HepG2 (cell line): ENCODE measurements around the gene PRKCE. TPM values are rescaled to one million over a fixed set of nuclear protein-coding genes. Genes with fewer than 3 reads are reported as not detected.

Experiments used
- CAMTA2 ChIP-seq: sonication (generic); formaldehyde crosslinking; IDR thresholded peaks from 2 replicates; pipeline ENCODE4 v1.4.0; 2020; ENCODE audit warnings: mild to moderate bottlenecking, missing genetic modification reagents, borderline replicate concordance
- CHD4 ChIP-seq: fragments of 200-600 bp; sonication (generic); IDR thresholded peaks from 2 replicates; pipeline ENCODE4 v1.7.0; 2017; ENCODE audit warnings: mild to moderate bottlenecking, low read length, borderline replicate concordance
- DNMT1 ChIP-seq: sonication (generic); formaldehyde crosslinking; IDR thresholded peaks from 2 replicates; pipeline ENCODE4 v1.5.1; 2020; ENCODE audit warnings: mild to moderate bottlenecking, missing genetic modification reagents
- HNRNPL ChIP-seq: fragments of 200-400 bp; formaldehyde crosslinking; IDR thresholded peaks from 2 replicates; pipeline ENCODE4 v1.6.1; 2017; ENCODE audit warnings: mild to moderate bottlenecking, low read depth, low read length
- KDM6A ChIP-seq: IDR thresholded peaks from 2 replicates; pipeline ENCODE4 v1.6.1; 2016; ENCODE audit warnings: low read depth
- KLF16 ChIP-seq, 2 experiments: sonication (generic) in 1 of 2; formaldehyde crosslinking in 1 of 2; IDR thresholded peaks; 2 replicates each; pipeline versions ENCODE4 v1.6.1 to v1.8.0; 2016 to 2023; ENCODE audit warnings: missing genetic modification reagents in 2 of 2, missing compliant biosample characterization in 1 of 2
- NONO ChIP-seq, 2 experiments: fragments of 450-650 bp in 1 of 2; sonication (generic) in 1 of 2; formaldehyde crosslinking in 1 of 2; IDR thresholded peaks in 1 of 2; conservative IDR thresholded peaks in 1 of 2; 2 replicates each; pipeline versions ENCODE4 v1.6.1 to v1.8.0; 2017 to 2022; ENCODE audit warnings: mild to moderate bottlenecking in 1 of 2, missing genetic modification reagents in 1 of 2, moderate library complexity in 1 of 2
- NR2F2 ChIP-seq: IDR thresholded peaks from 2 replicates; pipeline ENCODE4 v1.6.1; 2012; ENCODE audit warnings: low read depth, inconsistent platforms, borderline replicate concordance
- SAP130 ChIP-seq: IDR thresholded peaks from 2 replicates; pipeline ENCODE4 v1.6.1; 2016; ENCODE audit warnings: low read depth
- SIX4 ChIP-seq: sonication (generic); formaldehyde crosslinking; IDR thresholded peaks from 2 replicates; pipeline ENCODE4 v1.4.0; 2020; ENCODE audit warnings: missing genetic modification reagents
- SSRP1 ChIP-seq: IDR thresholded peaks from 2 replicates; pipeline ENCODE4 v1.6.1; 2016; ENCODE audit warnings: control low read depth
- TBX3 ChIP-seq: fragments of 450-650 bp; IDR thresholded peaks from 2 replicates; pipeline ENCODE4 v1.6.1; 2017; ENCODE audit warnings: antibody characterized with exemption, mild to moderate bottlenecking, inconsistent platforms, borderline replicate concordance
- ZNF382 ChIP-seq: sonication (generic); formaldehyde crosslinking; IDR thresholded peaks from 2 replicates; pipeline ENCODE4 v1.5.0; 2020; ENCODE audit warnings: missing genetic modification reagents, mild to moderate bottlenecking, borderline replicate concordance
- ZNF510 ChIP-seq: sonication (generic); formaldehyde crosslinking; IDR thresholded peaks from 2 replicates; pipeline ENCODE4 v1.4.0; 2020; ENCODE audit warnings: low read depth, mild to moderate bottlenecking, missing genetic modification reagents
- ZNF570 ChIP-seq: sonication (generic); formaldehyde crosslinking; IDR thresholded peaks from 2 replicates; pipeline ENCODE4 v1.4.0; 2020; ENCODE audit warnings: mild to moderate bottlenecking, missing genetic modification reagents, borderline replicate concordance
- ZSCAN21 ChIP-seq: sonication (generic); formaldehyde crosslinking; IDR thresholded peaks from 2 replicates; pipeline ENCODE4 v1.8.0; 2022; ENCODE audit warnings: mild to moderate bottlenecking, missing genetic modification reagents, moderate library complexity, borderline replicate concordance
- polyA plus RNA-seq, 8 experiments: library from polyadenylated mRNA; depleted of rRNA in 3 of 8; stranded (reverse) in 7 of 8; unstranded in 1 of 8; fragments of >200 nt; fragmentation: Illumina TruSeq in 4 of 8; extraction: Trizol in 4 of 8; gene quantifications; 2 replicates each; pipeline versions ENCODE4 v1.2.1 to v1.2.3, GENCODE V29; 2011 to 2016; ENCODE audit warnings: low read depth in 4 of 8, missing spikeins in 1 of 8, mixed read lengths in 1 of 8; ENCODE audit not compliant: insufficient read depth in 1 of 8
- total RNA-seq, 5 experiments: library from RNA; depleted of rRNA; stranded (reverse); fragments of >200 nt; fragmentation: Illumina TruSeq; extraction: Trizol; gene quantifications; 2 replicates each; pipeline ENCODE4 v1.2.3, GENCODE V29; 2016; ENCODE audit warnings: low read depth in 1 of 5
- TF ChIP-seq, protein P1 (sequence below), 2 experiments: IDR thresholded peaks; 2 replicates each; pipeline ENCODE4 v1.6.1; 2011 to 2012; ENCODE audit warnings: low read length in 2 of 2, borderline replicate concordance in 1 of 2, low read depth in 1 of 2, mild to moderate bottlenecking in 1 of 2, moderate library complexity in 1 of 2
- TF ChIP-seq, protein P2 (sequence below): IDR thresholded peaks from 2 replicates; pipeline ENCODE4 v1.6.1; 2016; ENCODE audit warnings: low read depth
- TF ChIP-seq, protein P3 (sequence below): sonication (generic); formaldehyde crosslinking; IDR thresholded peaks from 2 replicates; pipeline ENCODE4 v1.4.0; 2020; ENCODE audit warnings: missing genetic modification reagents
- TF ChIP-seq, protein P4 (sequence below): sonication (generic); formaldehyde crosslinking; IDR thresholded peaks from 2 replicates; pipeline ENCODE4 v1.4.0; 2020; ENCODE audit warnings: mild to moderate bottlenecking, missing genetic modification reagents
- TF ChIP-seq, protein P5 (sequence below): sonication (generic); formaldehyde crosslinking; IDR thresholded peaks from 2 replicates; pipeline ENCODE4 v1.5.0; 2020; ENCODE audit warnings: mild to moderate bottlenecking, missing genetic modification reagents, borderline replicate concordance

Gene PRKCE
- total and polyA plus RNA-seq, 2 of the 13 experiments (the other 11 are each of a cell fraction or from before 2014, with no cell fraction given) = 1.0 to 3.9 TPM

DNA sequence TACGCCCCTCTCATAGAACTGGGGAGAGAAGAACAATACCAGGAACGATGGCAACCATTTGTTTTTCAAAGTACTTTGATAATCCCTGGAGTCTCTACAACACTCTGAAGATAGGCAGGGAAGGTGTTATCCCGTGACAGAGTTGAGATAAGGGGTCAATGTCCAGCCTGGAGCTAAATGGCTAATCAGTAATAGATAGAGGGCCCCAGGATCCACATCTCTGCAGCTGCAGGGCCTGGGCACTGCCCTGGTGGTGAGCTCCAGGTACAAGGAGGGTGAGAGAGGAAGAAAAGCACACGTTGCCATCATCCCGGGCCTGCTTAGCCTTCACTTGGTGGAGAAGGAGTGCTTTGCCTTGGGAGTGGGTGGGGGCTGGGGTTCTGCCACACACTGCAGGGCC lies 260.6 kb downstream of the PRKCE start (continued):
- TF ChIP-seq NONO (IDR thresholded peaks at IDR 0.05) = no peak
- TF ChIP-seq NONO (CRISPR knock-in tag; conservative IDR thresholded peaks at IDR 0.05) = no peak
- no peak for TF ChIP-seq CHD4
- no peak for TF ChIP-seq SSRP1 (CRISPR knock-in tag)
- TF ChIP-seq, protein P1, sequence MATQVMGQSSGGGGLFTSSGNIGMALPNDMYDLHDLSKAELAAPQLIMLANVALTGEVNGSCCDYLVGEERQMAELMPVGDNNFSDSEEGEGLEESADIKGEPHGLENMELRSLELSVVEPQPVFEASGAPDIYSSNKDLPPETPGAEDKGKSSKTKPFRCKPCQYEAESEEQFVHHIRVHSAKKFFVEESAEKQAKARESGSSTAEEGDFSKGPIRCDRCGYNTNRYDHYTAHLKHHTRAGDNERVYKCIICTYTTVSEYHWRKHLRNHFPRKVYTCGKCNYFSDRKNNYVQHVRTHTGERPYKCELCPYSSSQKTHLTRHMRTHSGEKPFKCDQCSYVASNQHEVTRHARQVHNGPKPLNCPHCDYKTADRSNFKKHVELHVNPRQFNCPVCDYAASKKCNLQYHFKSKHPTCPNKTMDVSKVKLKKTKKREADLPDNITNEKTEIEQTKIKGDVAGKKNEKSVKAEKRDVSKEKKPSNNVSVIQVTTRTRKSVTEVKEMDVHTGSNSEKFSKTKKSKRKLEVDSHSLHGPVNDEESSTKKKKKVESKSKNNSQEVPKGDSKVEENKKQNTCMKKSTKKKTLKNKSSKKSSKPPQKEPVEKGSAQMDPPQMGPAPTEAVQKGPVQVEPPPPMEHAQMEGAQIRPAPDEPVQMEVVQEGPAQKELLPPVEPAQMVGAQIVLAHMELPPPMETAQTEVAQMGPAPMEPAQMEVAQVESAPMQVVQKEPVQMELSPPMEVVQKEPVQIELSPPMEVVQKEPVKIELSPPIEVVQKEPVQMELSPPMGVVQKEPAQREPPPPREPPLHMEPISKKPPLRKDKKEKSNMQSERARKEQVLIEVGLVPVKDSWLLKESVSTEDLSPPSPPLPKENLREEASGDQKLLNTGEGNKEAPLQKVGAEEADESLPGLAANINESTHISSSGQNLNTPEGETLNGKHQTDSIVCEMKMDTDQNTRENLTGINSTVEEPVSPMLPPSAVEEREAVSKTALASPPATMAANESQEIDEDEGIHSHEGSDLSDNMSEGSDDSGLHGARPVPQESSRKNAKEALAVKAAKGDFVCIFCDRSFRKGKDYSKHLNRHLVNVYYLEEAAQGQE (IDR thresholded peaks at IDR 0.05; ENCODE audit: borderline replicate concordance in 1 of 2, low read depth in 1 of 2, low read length in 2 of 2) = no peak
- TF ChIP-seq KDM6A (CRISPR knock-in tag) = 0 out of 2 replicates have a peak, but pooled peaks have one; percentile 35
- TF ChIP-seq, protein P2, sequence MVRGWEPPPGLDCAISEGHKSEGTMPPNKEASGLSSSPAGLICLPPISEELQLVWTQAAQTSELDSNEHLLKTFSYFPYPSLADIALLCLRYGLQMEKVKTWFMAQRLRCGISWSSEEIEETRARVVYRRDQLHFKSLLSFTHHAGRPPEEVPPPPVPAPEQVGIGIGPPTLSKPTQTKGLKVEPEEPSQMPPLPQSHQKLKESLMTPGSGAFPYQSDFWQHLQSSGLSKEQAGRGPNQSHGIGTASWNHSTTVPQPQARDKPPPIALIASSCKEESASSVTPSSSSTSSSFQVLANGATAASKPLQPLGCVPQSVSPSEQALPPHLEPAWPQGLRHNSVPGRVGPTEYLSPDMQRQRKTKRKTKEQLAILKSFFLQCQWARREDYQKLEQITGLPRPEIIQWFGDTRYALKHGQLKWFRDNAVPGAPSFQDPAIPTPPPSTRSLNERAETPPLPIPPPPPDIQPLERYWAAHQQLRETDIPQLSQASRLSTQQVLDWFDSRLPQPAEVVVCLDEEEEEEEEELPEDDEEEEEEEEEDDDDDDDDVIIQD = no peak
- TF ChIP-seq, protein P3, sequence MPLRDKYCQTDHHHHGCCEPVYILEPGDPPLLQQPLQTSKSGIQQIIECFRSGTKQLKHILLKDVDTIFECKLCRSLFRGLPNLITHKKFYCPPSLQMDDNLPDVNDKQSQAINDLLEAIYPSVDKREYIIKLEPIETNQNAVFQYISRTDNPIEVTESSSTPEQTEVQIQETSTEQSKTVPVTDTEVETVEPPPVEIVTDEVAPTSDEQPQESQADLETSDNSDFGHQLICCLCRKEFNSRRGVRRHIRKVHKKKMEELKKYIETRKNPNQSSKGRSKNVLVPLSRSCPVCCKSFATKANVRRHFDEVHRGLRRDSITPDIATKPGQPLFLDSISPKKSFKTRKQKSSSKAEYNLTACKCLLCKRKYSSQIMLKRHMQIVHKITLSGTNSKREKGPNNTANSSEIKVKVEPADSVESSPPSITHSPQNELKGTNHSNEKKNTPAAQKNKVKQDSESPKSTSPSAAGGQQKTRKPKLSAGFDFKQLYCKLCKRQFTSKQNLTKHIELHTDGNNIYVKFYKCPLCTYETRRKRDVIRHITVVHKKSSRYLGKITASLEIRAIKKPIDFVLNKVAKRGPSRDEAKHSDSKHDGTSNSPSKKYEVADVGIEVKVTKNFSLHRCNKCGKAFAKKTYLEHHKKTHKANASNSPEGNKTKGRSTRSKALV (CRISPR knock-in tag) = no peak
- TF ChIP-seq TBX3 = peak; percentile 86
- TF ChIP-seq, protein P4, sequence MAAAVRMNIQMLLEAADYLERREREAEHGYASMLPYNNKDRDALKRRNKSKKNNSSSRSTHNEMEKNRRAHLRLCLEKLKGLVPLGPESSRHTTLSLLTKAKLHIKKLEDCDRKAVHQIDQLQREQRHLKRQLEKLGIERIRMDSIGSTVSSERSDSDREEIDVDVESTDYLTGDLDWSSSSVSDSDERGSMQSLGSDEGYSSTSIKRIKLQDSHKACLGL = no peak
- 0 out of 2 replicates have a peak, but pooled peaks have one; percentile 51 for TF ChIP-seq HNRNPL
- no peak for TF ChIP-seq ZNF510 (CRISPR knock-in tag)
- TF ChIP-seq ZSCAN21 (CRISPR knock-in tag) = no peak
- TF ChIP-seq DNMT1 (CRISPR knock-in tag) = no peak
- no peak for TF ChIP-seq CAMTA2 (CRISPR knock-in tag)
- TF ChIP-seq SIX4 = no peak
- no peak for TF ChIP-seq ZNF382 (CRISPR knock-in tag)
- TF ChIP-seq ZNF570 = no peak
- no peak for TF ChIP-seq NR2F2
- 0 out of 2 replicates have a peak, but pooled peaks have one; percentile 15 for TF ChIP-seq SAP130 (CRISPR knock-in tag)
- TF ChIP-seq, protein P5, sequence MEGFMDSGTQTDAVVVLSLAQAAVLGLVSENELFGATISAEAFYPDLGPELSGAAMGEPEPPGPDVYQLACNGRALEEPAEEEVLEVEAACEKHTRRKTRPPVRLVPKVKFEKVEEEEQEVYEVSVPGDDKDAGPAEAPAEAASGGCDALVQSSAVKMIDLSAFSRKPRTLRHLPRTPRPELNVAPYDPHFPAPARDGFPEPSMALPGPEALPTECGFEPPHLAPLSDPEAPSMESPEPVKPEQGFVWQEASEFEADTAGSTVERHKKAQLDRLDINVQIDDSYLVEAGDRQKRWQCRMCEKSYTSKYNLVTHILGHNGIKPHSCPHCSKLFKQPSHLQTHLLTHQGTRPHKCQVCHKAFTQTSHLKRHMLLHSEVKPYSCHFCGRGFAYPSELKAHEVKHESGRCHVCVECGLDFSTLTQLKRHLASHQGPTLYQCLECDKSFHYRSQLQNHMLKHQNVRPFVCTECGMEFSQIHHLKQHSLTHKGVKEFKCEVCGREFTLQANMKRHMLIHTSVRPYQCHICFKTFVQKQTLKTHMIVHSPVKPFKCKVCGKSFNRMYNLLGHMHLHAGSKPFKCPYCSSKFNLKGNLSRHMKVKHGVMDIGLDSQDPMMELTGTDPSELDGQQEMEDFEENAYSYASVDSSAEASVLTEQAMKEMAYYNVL = 0 out of 2 replicates have a peak, but pooled peaks have one; percentile 68
- TF ChIP-seq KLF16 (CRISPR knock-in tag; IDR thresholded peaks at IDR 0.05) = no peak
